MG63 (cell line): ENCODE data around the gene PRKG1. TPM values are rescaled to one million over a fixed set of nuclear protein-coding genes. Genes with fewer than 3 reads are reported as not detected.
"Not testable (repeated sequence)": the region's sequence is repeated elsewhere in the genome, so short reads cannot be mapped to it uniquely, and the experiment has no call there.

ENCODE experiments used
- DNase-seq: peaks from one replicate; pipeline ENCODE4 v3.0.0-alpha.2; 2020
- H3K27me3 ChIP-seq: fragments of 250-450 bp; sonication (Bioruptor Pico); 2 replicates; pipeline ENCODE4 v1.5.1; 2020; ENCODE audit warnings: mild to moderate bottlenecking, moderate library complexity
- H3K36me3 ChIP-seq: fragments of 250-450 bp; sonication (Bioruptor Pico); 2 replicates; pipeline ENCODE4 v1.5.1; 2020; ENCODE audit warnings: mild to moderate bottlenecking, moderate library complexity
- H3K4me3 ChIP-seq: fragments of 250-450 bp; sonication (Bioruptor Pico); 2 replicates; pipeline ENCODE4 v1.5.1; 2020; ENCODE audit warnings: mild to moderate bottlenecking, moderate library complexity
- H3K9me3 ChIP-seq: fragments of 250-450 bp; sonication (Bioruptor Pico); 2 replicates; pipeline ENCODE4 v1.5.1; 2020; ENCODE audit warnings: mild to moderate bottlenecking, moderate library complexity
- total RNA-seq: library from RNA; depleted of rRNA; stranded (reverse); fragments of >200 nt; shearing (Covaris generic); gene quantifications from 2 replicates; pipeline ENCODE4 v1.2.3, GENCODE V29; 2014; ENCODE audit warnings: low replicate concordance

The PRKG1 gene
- total RNA-seq, 1 experiment from 2014 or later: 3.9 TPM

DNA sequence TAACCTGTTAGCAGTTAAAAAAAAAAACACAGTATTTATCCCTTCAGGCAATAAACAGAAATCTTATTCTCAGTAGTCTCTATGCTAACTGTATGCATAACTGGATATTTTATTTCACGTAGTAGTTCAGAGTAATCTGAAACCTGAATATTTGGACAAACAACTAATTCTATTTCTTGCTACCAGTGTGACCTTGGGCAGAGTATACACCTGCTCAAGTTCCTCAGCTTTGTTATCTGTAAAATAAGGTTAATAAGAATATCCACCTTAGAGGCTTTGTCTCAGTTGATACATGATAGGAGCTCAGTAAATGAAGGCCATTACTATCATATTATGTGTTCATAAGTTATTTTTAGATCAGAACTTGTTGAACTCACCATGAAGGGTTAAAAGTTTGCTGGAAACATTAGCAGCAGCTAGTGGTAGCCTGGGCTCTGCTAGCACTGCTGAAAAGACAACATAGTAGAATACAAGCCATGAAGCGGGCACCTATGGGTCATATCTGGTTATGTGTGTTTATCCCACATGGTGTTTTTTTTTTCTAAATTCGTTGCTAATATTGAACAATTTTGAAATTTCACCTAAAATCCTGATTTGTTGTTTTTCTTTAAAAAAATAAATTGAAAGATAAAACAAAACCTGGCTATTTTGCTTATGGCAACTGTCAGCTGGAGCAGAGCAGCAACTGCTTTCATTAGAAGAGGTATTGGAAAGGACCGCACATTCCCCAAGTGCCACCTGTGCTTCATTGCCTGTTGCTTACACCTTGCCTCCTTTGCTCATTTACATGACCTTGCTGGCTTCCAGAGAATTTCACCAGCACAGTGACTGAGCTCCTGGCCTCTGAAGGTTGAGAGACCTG, 303.0 kb downstream of the PRKG1 start:
- Histone ChIP-seq H3K27me3 (no peaks in the 10 kb centered on the region), H3K9me3 (no peaks in the 10 kb centered on the region), H3K36me3 (no peaks in the 10 kb centered on the region; the same call in 1 of the 2 replicates), H3K4me3 (no peak overlapping the region)
- DNase-seq: no peak

DNA sequence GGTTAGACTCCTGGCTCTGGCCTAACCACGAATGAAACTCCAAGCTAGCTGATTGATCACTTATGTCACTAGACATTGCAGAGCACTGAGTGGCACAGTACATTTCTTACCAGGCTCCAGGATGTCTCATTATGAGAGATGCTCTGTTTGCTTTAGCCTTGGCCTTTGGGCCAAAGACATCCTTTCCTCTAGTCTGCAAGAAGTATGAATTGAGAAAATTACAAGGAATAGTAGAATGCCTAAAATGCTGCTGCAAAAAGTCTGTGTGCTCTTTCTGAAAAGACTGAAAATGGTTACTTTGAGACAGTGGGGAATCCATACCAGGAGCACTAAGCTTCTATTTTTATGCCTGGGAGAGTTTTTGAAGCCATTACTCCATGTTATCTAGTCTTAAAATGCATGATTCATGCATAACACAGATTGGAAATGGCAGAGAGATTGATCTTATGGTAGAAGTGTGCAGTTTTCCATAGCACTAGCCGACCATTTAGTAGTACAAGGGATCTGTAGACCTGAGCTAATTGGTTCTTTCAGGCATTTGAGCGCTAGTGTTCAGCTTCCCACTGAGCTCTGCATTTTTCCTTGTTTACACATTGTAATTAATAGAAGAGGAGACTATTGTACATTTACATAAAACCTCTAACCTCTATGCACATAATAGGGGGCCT, 303.8 kb downstream of the PRKG1 start:
- peaks cover under 1% of the 10 kb centered on the region; the same call in 1 of the 2 replicates for H3K36me3 ChIP-seq
- H3K9me3 ChIP-seq: no peaks in the 10 kb centered on the region
- H3K27me3 ChIP-seq: no peaks in the 10 kb centered on the region
- no peak for DNase-seq
- no peak overlapping the region for H3K4me3 ChIP-seq

- DNase-seq: no peak
- H3K27me3 ChIP-seq: no peaks in the 10 kb centered on the region
- no peaks in the 10 kb centered on the region for H3K9me3 ChIP-seq
- H3K4me3 ChIP-seq: no peak overlapping the region
- peaks cover 4% of the 10 kb centered on the region; the same call in 1 of the 2 replicates for H3K36me3 ChIP-seq
Measured at GRCh38 chr10:51382181-51382580, 307.9 kb downstream of the PRKG1 start.

DNA sequence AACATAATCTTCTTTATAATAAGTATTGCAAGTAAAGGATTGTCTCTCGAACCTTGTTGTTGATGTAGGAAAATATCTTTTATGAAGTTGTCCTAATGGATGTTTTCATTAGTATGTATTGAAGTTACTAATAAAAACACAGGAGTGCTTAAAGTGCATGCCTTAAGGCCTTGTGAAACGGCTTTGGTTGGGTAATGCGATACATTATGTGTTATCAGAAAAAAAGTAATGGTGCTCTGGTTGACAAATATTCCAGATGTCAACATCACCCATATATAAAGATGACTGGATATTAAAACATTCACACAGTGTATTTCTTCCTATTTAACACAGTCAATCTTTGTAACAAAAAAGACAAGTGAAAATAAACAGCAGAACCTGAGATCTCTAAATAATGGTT, 310.7 kb downstream of the PRKG1 start:
- no peak for DNase-seq
- Histone ChIP-seq H3K27me3 (no peaks in the 10 kb centered on the region), H3K4me3 (no peak overlapping the region), H3K36me3 (0 out of 2 replicates have a peak, but pooled peaks cover 4% of the 10 kb centered on the region), H3K9me3 (no peaks in the 10 kb centered on the region)

GRCh38 chr10:51386248-51386885, 312.1 kb downstream of the PRKG1 start:
- H3K36me3 ChIP-seq: 0 out of 2 replicates have a peak, but pooled peaks cover 4% of the 10 kb centered on the region
- DNase-seq: peak; percentile 43
- H3K4me3 ChIP-seq: no peak overlapping the region
- H3K9me3 ChIP-seq: no peaks in the 10 kb centered on the region
- no peaks in the 10 kb centered on the region for H3K27me3 ChIP-seq

DNA sequence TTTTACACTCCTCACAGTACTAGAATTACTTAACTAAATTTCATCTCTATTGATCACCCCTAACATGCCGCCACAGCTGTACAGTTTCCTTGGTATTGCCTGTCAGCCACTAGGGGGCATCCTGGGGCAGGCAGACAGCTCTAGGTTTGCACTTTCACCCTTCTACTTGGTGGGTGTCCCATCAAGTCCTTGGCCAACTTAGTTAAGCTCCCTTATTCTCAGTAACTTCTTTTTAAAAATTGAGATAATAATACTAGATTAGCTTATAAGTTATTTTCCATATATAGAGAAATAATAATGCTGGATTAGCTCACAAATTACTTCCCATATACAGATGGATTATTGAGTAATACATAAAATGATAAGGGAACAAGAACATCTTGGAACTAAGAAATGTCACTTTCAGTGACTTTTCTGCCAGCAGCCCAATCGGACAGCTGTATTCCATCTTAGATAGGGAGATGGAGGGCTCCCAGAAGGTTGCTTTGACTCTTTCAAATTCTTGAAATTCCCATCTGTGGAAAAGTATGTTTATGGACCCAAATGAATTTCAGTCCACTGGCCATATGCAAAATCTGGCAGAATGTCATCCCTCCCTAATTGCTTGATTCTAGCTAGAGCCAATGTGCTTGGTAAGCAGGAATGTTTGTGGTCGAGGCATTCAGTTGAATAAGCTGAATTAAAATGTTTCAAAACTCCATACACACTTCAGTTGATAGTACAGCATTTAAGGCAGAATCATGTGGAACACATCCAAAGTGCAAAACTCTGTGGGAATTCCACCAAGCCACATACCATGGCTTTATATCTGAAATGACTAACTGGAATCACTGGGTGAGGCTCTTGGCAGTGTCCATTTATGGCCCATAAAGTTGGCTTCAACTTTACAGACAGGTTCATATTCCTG, 315.4 kb downstream of the PRKG1 start:
- H3K27me3 ChIP-seq: no peaks in the 10 kb centered on the region
- no peak overlapping the region for H3K4me3 ChIP-seq
- H3K36me3 ChIP-seq: no peaks in the 10 kb centered on the region
- no peaks in the 10 kb centered on the region for H3K9me3 ChIP-seq
- peak; percentile 83 for DNase-seq

- H3K4me3 ChIP-seq, H3K27me3 ChIP-seq, H3K36me3 ChIP-seq, DNase-seq, H3K9me3 ChIP-seq: not testable (repeated sequence)
Measured at GRCh38 chr10:51393006-51393405, 318.7 kb downstream of the PRKG1 start.

DNA sequence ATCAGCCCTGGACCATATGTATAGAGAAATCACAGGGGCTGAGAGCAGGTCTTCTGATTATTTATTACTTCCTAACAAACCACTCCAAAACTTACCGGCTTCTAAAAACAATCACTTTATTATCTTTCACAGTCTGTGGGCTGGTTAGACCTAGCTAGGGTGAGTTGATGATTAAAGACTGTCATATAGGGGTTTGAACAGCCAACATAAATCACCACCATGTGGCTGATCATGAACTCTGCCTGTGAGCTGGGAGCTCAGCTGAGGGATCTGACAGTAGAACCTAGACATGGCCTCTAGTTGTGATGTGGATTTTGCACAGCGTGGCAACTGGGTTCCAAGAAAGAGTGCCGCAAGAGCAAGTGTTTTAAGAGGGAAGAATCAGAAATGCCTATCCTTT, 319.8 kb downstream of the PRKG1 start:
- H3K36me3 ChIP-seq: no peaks in the 10 kb centered on the region
- no peaks in the 10 kb centered on the region for H3K9me3 ChIP-seq
- H3K4me3 ChIP-seq: no peak overlapping the region
- no peak for DNase-seq
- no peaks in the 10 kb centered on the region for H3K27me3 ChIP-seq

DNA sequence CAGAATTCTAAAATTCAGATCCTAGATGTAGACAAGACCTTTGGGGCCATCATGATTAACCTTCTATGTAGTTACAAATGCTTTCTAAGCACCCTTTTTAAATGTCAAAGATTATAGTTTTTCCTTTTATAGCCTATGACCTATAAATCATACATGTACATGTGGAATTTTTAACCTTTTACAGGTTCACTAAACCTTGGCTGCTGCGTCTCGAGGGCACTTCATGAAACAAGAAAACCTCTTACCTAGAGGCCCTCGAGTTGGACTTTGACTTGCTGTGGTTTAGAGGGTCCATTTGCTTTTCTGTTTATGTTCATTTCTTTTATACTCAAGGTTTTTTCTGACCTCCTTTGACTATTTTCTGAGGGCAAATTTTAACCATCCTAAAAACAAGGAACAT, 323.0 kb downstream of the PRKG1 start:
- H3K9me3 ChIP-seq: no peaks in the 10 kb centered on the region
- H3K27me3 ChIP-seq: no peaks in the 10 kb centered on the region
- no peak for DNase-seq
- no peaks in the 10 kb centered on the region for H3K36me3 ChIP-seq
- no peak overlapping the region for H3K4me3 ChIP-seq

DNA sequence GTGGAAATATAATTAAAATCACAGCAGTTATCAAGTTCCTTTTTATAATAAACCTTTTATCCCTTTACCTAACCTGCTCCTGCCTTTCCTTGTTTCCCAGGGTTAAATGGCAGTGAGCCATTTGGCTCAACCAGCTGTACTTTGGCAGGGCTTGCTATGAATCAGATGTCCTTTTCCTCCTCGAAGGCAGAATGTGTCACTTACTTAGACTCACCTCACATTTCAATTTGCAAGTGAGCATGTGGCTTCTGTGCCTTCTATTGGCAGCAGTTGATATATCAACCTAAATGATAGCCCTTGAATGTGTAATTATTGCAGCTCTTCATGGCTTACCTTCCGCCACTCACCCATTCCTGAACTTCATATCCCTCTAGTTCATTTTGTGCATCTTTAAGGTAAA, 323.4 kb downstream of the PRKG1 start:
- Histone ChIP-seq H3K27me3 (no peaks in the 10 kb centered on the region), H3K36me3 (no peaks in the 10 kb centered on the region), H3K4me3 (no peak overlapping the region), H3K9me3 (no peaks in the 10 kb centered on the region)
- peak; percentile 63 for DNase-seq

GRCh38 chr10:51399840-51400239, 325.6 kb downstream of the PRKG1 start:
- no peak for DNase-seq
- Histone ChIP-seq H3K27me3 (no peaks in the 10 kb centered on the region), H3K36me3 (no peaks in the 10 kb centered on the region), H3K9me3 (no peaks in the 10 kb centered on the region), H3K4me3 (no peak overlapping the region)

DNA sequence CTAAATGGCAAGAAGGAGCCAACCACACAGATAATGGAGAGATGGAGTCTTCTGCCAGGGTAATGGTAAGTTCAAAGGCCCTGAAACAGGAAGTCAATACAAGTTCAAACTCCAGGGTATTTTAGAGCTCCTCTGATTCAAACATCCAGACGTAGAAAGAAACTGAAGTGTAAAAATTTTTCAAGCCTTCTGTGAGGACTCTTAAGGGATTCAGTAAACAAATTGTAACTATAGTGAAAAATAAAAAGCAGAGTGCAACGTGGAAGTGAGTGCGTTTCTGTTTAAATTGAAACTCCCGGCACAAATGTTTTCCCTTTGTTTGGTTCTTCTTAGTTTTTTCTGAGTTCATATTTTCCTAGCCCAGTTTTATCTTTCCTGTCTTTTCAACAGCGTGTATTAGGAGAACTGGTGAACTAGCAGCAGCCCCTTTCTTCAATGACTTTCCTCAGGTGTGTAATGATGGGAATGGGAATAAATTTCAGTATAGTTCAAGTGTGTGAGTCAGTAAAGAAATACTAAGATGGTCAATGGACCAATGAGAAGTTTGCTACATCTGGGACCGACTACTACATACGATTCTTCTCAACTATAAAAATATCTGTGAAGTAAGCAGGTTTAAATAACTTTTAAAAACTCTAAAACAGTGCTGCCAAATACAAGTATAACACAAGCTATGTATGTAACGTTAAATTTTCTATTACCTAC, 326.3 kb downstream of the PRKG1 start:
- H3K9me3 ChIP-seq: no peaks in the 10 kb centered on the region
- H3K27me3 ChIP-seq: no peaks in the 10 kb centered on the region
- H3K36me3 ChIP-seq: no peaks in the 10 kb centered on the region
- no peak for DNase-seq
- no peak overlapping the region for H3K4me3 ChIP-seq

DNA sequence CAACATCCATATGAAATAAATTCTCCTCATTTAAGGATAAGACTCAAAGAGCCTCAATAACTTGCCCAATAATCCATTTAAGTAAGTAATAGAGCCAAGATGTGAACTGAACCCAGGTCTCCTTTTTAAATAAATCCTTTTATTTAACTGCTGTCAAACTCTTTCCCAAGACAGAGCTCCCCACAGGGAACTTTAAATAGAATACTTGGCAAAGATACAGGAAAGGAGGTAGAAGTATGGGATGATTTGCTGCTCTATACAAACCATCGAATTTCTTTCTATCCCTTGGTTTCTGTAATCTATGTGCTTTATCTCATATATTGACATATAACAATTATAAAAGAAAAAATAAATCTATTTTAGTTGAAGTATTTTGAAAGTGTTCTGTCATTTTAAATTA, 329.2 kb downstream of the PRKG1 start:
- H3K36me3 ChIP-seq: no peaks in the 10 kb centered on the region
- no peak for DNase-seq
- H3K9me3 ChIP-seq: no peaks in the 10 kb centered on the region
- H3K4me3 ChIP-seq: no peak overlapping the region
- H3K27me3 ChIP-seq: no peaks in the 10 kb centered on the region

DNA sequence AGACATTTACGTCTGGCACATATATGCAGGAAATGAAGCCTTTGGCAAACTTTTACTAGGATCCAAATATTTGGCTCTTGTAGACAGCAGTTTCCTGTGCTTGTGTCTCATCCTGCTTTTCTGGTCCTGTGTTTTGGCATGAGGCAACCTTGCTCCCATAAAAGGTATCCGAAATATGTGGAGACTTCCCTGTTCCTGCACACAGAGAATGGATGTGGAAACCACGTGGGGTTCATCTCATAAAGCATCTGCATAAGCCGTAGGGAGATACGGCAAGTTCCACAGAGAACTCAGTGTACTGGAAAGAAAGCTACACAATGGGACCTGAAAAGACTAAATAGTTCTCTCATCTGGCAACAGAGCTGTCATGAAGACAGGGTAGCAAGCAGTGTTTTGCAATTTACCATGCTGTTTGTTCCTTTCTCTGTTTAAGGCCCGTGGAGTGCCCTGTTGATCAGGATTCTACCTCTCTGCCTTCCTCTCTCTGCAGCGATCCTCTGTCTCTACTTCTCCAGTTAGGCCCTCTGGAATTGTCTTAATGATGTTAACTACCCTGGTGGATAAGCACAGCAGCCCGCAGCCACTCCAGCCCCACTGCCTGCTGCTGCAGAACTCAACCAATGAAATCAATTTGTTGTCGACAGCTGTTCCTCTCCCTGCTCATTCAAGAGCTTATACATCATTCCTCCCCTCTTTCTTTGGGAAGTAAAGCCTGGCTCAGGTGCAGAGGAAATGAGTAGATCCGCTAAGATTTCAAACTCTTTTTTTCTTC, 331.5 kb downstream of the PRKG1 start:
- Histone ChIP-seq H3K9me3 (no peaks in the 10 kb centered on the region), H3K27me3 (no peaks in the 10 kb centered on the region), H3K4me3 (no peak overlapping the region), H3K36me3 (no peaks in the 10 kb centered on the region)
- DNase-seq: peak; percentile 17

- H3K36me3 ChIP-seq: no peaks in the 10 kb centered on the region
- no peak overlapping the region for H3K4me3 ChIP-seq
- DNase-seq: no peak
- no peaks in the 10 kb centered on the region for H3K27me3 ChIP-seq
- no peaks in the 10 kb centered on the region for H3K9me3 ChIP-seq
Measured at GRCh38 chr10:51406581-51406980, 332.3 kb downstream of the PRKG1 start.
